ENCODE data around the gene GPATCH8.

DNA sequence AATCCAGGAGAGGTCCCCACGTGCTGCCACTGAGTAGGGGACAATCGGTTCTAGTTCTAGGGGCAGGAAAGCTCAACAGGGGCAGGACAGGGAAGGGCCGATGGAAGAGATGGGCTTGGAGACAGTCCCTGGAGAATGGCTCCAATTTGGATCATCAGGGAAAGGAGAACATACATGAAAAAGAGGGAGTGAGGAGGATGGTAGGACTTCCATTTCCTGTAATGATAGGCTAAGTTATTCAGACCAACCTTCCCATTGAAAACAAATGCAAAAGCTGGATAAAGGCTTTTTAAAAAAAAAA is 20.4 kb upstream of the GPATCH8 start:
- TF ChIP-seq ZNF707 (tag by site-specific recombination; IDR thresholded peaks at IDR 0.05) (no peak), ZNF785 (tag by site-specific recombination; IDR thresholded peaks at IDR 0.05) (no peak), TRIM28 (IDR thresholded peaks at IDR 0.05; ENCODE audit: borderline replicate concordance, low read length) (no peak), KLF1 (tag by site-specific recombination; IDR thresholded peaks at IDR 0.05) (no peak), YY1 (tag by site-specific recombination; IDR thresholded peaks at IDR 0.05) (no peak), ZNF391 (tag by site-specific recombination; IDR thresholded peaks at IDR 0.05; ENCODE audit: borderline replicate concordance, low read depth) (no peak), IKZF3 (tag by site-specific recombination; IDR thresholded peaks at IDR 0.05) (no peak), ZBTB21 (tag by site-specific recombination; IDR thresholded peaks at IDR 0.05) (no peak), KLF10 (tag by site-specific recombination; IDR thresholded peaks at IDR 0.05) (no peak)
- TF ChIP-seq, protein P1, sequence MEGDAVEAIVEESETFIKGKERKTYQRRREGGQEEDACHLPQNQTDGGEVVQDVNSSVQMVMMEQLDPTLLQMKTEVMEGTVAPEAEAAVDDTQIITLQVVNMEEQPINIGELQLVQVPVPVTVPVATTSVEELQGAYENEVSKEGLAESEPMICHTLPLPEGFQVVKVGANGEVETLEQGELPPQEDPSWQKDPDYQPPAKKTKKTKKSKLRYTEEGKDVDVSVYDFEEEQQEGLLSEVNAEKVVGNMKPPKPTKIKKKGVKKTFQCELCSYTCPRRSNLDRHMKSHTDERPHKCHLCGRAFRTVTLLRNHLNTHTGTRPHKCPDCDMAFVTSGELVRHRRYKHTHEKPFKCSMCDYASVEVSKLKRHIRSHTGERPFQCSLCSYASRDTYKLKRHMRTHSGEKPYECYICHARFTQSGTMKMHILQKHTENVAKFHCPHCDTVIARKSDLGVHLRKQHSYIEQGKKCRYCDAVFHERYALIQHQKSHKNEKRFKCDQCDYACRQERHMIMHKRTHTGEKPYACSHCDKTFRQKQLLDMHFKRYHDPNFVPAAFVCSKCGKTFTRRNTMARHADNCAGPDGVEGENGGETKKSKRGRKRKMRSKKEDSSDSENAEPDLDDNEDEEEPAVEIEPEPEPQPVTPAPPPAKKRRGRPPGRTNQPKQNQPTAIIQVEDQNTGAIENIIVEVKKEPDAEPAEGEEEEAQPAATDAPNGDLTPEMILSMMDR (tag by site-specific recombination; IDR thresholded peaks at IDR 0.05) = no peak
- TF ChIP-seq, protein P2, sequence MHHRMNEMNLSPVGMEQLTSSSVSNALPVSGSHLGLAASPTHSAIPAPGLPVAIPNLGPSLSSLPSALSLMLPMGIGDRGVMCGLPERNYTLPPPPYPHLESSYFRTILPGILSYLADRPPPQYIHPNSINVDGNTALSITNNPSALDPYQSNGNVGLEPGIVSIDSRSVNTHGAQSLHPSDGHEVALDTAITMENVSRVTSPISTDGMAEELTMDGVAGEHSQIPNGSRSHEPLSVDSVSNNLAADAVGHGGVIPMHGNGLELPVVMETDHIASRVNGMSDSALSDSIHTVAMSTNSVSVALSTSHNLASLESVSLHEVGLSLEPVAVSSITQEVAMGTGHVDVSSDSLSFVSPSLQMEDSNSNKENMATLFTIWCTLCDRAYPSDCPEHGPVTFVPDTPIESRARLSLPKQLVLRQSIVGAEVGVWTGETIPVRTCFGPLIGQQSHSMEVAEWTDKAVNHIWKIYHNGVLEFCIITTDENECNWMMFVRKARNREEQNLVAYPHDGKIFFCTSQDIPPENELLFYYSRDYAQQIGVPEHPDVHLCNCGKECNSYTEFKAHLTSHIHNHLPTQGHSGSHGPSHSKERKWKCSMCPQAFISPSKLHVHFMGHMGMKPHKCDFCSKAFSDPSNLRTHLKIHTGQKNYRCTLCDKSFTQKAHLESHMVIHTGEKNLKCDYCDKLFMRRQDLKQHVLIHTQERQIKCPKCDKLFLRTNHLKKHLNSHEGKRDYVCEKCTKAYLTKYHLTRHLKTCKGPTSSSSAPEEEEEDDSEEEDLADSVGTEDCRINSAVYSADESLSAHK (tag by site-specific recombination; IDR thresholded peaks at IDR 0.05) = no peak
